Epithelial cell of proximal tubule (primary cell): ENCODE measurements around the gene FAM169A. TPM values are rescaled to one million over a fixed set of nuclear protein-coding genes. Genes with fewer than 3 reads are reported as not detected.
"Not testable (repeated sequence)": the region's sequence is repeated elsewhere in the genome, so short reads cannot be mapped to it uniquely, and the experiment has no call there.

Source experiments
- DNase-seq: peaks from one replicate; pipeline ENCODE4 v3.0.0-alpha.2; 2011; ENCODE audit warnings: low read depth
- H3K4me3 ChIP-seq: 2 replicates; pipeline ENCODE4 v1.5.1; 2011; ENCODE audit warnings: low read depth, mild to moderate bottlenecking, low read length
- total RNA-seq: library from RNA; depleted of rRNA; stranded (reverse); fragments of >200 nt; gene quantifications from 2 replicates; pipeline ENCODE4 v1.2.3, GENCODE V29; 2015
- TF ChIP-seq, protein P1 (sequence below): conservative IDR thresholded peaks from 2 replicates; pipeline ENCODE4 v1.5.1; 2012; ENCODE audit warnings: low read depth, mild to moderate bottlenecking, low read length

FAM169A gene
- total RNA-seq, 1 donor from 2014 or later = 8.9 TPM

- no peak for DNase-seq
- TF ChIP-seq, protein P1, sequence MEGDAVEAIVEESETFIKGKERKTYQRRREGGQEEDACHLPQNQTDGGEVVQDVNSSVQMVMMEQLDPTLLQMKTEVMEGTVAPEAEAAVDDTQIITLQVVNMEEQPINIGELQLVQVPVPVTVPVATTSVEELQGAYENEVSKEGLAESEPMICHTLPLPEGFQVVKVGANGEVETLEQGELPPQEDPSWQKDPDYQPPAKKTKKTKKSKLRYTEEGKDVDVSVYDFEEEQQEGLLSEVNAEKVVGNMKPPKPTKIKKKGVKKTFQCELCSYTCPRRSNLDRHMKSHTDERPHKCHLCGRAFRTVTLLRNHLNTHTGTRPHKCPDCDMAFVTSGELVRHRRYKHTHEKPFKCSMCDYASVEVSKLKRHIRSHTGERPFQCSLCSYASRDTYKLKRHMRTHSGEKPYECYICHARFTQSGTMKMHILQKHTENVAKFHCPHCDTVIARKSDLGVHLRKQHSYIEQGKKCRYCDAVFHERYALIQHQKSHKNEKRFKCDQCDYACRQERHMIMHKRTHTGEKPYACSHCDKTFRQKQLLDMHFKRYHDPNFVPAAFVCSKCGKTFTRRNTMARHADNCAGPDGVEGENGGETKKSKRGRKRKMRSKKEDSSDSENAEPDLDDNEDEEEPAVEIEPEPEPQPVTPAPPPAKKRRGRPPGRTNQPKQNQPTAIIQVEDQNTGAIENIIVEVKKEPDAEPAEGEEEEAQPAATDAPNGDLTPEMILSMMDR = no peak
- no peak overlapping the region for H3K4me3 ChIP-seq
Observed at GRCh38 chr5:74822288-74822687, 43.9 kb downstream of the FAM169A start.

DNA sequence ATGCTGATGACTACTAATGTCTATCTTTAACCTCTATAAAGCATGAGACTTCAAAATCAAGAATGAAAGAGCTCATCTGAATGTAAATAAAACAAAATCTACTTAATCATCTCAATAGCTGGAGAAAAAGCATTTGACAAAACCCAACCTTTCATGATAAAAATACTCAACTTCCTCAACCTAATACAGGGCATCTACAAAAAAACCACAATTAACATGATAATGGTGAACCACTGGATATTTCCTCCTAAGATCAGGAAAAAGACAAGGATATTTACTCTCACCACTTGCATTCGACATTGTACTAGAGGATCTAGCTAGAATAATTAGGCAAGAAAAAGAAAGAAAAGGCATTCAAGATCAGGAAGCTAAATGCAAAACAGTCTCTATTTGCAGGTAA is 49.3 kb downstream of the FAM169A start:
- no peak overlapping the region for H3K4me3 ChIP-seq
- TF ChIP-seq, protein P1 = no peak
- no peak for DNase-seq

DNA sequence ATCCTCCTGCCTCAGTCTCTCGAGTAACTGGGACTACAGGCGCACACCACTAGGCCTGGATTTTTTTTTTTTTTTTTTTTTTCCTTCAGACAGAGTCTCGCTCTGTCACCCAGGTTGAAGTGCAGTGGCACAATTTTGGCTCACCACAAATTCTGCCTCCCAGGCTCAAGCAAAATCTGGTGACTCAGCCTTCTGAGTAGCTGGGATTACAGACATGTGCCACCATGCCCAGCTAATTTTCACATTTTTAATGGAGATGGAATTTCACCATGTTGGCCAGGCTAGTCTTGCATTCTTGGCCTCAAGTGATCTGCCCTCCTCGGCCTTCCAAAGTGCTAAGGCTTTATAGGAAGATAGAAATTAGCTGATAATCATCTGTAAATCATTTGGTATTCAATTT is 55.3 kb downstream of the FAM169A start:
- no peak for DNase-seq
- TF ChIP-seq, protein P1 = no peak
- H3K4me3 ChIP-seq = no peak overlapping the region

DNA sequence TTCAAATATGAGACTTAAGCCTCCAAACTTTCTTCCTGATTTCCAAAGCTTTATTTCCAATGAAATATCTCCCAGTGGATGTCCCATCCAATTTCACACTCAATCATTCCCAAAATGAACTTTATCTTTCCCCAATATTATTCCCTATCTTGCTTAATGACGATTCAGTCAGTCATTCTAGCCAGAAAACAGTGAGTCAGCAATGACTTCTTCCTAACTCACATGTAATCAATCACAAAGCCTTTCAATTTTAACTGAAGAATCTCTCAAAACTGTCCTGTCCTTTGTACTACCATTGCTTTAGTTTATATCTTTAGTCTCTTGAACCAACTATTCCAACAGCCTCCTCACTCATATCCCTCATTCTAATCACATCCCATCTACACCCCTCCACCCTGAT is 64.2 kb downstream of the FAM169A start:
- H3K4me3 ChIP-seq = no peak overlapping the region
- TF ChIP-seq, protein P1 = no peak
- DNase-seq = no peak

- DNase-seq = no peak
- TF ChIP-seq, protein P1 = no peak
- H3K4me3 ChIP-seq = no peak overlapping the region
Observed at GRCh38 chr5:74801197-74801596, 65.0 kb downstream of the FAM169A start.

DNA sequence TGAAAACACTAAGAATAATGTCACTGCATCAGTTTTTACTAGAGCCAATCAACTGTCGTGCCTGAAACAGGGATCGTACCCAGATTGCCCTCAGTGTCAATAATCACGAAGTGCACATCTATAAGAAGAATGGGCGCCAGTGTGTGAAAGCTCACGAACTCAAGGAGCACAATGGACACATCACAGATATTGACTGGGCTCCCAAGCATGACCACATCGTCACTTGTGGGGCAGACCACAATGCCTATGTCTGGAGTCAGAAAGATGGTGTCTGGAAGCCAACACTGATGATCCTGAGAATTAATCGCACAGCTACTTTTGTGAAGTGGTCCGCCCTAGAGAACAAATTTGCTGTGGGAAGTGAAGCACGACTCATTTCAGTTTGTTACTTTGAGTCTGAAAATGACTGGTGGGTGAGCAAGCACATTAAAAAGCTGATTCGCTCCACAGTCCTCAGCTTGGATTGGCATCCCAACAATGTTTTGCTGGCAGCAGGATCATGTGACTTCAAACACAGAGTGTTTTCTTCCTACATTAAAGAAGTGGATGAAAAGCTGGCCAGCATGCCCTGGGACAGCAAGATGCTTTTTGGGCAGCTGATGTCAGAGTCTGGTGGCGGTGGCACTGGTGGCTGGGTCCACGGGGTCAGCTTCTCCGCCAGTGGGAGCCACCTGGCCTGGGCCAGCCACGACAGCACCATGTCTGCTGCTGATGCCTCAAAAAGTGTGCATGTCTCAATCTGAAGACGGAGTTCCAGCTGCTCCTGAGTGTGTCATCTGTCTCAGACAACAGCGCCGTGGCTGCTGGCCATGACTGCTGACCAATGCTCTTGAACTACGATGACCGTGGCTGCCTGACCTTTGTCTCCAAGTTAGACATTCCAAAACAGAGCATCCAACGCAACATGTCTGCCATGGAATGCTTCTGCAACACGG is 66.9 kb downstream of the FAM169A start:
- peak; percentile 58 for DNase-seq
- TF ChIP-seq, protein P1 = no peak
- no peak overlapping the region for H3K4me3 ChIP-seq

DNA sequence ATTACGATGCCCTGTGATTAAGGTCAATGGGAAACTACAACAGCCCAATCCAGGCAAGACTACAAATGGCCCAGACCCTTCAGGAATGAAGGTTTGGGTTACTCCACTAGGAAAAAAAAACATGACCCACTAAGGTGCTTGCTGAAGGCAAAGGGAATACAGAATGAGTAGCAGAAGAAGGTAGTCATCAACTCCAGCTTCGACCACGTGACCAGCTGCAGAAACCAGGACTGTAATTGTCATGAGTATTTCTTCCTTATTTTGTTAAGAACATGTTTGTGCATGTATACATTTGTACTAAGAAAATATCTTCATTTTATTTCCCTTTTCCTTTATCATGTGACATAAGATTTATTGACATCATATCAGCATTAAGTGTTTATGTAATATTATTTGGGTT is 74.5 kb downstream of the FAM169A start:
- H3K4me3 ChIP-seq, DNase-seq: not testable (repeated sequence)
